HG02623 (cell line): ENCODE data around the gene CNTLN.
"Not testable (repeated sequence)": the region's sequence is repeated elsewhere in the genome, so short reads cannot be mapped to it uniquely, and the experiment has no call there.

ENCODE experiments used
- ATAC-seq: cut with Tn5 transposase; IDR thresholded peaks from one replicate; pipeline ENCODE4 v1.9.1; 2021; ENCODE audit warnings: moderate library complexity; ENCODE audit not compliant: unreplicated experiment

CNTLN gene

DNA sequence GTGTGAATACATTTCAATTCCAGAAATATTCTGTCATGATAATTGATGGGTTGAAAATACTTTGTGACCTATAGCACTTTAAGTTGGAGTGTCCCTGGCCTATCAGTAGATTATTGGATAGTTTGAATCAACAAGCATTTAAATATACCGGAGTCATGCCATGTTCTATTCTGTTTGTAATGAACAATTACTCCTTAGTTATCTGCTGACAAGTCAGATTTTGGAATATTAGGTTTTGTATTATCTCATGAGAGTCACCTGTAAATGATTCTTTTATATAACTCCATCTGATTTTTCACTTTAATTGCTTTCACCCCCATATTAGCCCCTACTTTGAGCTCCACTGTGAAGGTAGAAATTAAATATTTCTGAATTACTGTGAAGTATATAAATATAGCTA, 351.6 kb downstream of the CNTLN start:
- ATAC-seq = no peak

DNA sequence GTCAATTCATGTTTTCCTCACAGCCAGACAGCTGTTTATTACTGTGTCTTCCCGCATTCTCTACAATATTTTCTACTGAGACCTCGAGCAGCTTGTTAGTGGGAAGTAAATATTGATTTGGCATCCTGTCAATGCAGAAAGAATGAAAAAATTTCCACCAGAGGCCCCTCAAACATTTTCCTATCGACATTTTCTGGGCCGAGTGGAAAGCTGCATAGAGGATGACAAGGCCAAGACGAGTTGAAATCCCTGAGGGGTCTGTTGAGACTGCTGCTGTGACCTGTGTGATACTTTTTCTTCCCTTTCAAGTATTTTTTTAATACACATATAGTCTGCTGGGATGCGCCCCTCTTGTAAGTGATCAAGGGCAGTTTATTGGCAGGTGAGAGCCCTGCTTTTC, 352.6 kb downstream of the CNTLN start:
- no peak for ATAC-seq

DNA sequence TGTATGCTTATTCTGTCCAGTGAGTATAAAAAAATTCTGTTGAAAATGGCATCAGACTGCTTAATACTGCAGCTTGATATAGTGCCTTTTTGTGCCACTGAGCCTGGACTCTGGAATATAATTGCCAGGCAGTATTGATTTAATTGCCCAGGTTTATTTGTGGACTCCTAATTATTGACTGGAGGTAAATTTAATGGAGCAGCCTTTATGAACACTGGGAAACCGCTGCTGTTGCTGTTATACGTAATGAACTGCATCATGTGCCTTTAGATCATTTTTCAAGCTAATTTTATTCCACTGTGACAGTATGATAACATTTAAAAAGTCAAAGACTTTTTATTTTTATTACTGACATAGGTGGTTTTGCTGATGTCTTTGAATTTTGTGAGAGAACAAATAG, 353.8 kb downstream of the CNTLN start:
- no peak for ATAC-seq

DNA sequence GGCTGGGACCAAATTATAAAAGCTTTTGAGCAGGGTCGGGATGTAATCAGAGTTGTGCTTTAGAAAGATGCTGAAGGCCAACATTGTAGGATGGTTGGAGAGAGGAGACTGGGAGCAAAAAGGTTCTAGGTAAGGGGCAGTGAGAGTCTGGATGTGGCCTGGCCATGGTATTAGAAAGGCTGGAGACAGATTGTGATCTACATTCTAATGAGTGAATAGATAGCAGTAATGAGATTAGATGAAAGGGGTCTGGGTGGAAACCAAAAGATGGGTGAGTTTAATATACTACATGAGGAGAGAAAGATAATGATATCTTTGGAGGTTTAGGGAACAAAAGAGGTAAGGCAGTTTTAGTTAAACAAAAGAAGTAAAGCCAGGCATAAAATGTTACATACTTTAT, 355.3 kb downstream of the CNTLN start:
- no peak for ATAC-seq

DNA sequence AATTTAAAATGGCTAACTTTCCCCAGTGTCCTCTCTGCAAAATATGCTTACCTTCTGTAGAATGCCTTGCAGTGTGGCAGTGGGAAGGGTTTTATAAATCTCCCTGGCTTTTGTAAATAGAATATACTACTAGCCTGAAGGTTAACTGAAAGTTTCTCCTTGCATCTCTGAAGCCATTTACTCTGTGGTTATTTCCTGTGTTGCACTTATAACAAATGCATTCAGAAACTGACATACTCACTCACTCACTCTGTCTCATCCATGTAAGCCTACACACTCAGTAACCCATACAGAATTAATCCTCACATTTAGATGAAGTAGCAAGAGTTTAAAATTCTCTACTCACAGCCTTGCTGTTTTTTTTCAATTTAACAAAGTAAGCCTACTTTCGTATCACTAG, 356.9 kb downstream of the CNTLN start:
- no peak for ATAC-seq

DNA sequence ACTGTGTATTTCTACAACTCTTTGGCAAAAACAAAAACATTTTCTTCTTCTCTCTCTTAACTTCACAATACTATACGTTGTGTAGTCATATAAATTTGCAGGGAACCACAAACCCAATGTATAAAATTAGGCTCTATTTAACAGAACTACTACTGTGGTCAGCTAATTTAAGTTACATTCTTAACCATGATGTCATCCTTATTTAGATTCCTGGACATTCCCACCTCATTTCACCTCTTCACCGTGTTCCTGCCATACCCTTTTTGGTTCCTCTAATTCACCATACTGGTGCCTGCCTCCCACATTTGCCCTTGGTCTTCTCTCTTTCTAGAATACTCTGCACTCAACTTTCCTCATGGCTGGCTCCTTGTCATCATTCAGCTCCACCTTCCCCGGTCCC, 368.4 kb downstream of the CNTLN start:
- ATAC-seq = no peak

DNA sequence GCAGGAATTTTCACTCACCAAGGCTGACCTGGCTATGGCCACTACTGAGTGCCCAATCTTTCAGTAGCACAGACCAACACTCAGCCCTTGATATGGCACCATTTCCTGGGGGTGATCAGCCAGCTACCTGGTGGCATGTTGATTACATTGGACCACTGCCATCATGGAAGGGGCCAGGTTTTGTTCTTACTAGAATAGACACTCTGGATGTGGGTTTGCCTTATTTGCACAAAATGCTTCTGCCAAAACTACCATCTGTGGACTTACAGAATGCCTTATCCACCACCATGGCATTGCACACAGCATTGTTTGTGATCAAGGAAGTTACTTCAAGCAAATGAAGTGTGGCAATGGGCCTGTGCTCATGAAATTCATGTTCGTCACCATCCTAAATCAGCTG, 374.3 kb downstream of the CNTLN start:
- no peak for ATAC-seq

DNA sequence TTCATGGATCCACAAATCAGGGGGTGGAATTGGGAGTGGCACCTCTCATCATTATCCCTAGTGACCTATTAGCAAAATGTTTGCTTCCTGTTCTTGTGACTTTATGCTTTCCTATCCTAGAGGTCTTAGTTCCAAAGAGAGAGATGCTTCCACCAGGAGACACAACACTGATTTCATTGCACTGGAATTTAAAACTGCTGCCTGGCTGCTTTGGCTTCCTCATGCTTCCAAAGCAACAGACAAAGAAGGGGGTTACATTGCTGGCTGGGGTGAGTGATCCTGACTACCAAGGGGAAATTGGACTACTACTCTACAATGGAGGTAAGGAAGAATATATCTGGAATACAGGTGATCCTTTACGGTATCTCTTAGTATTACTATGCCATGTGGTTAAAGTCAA, 374.9 kb downstream of the CNTLN start:
- no peak for ATAC-seq

DNA sequence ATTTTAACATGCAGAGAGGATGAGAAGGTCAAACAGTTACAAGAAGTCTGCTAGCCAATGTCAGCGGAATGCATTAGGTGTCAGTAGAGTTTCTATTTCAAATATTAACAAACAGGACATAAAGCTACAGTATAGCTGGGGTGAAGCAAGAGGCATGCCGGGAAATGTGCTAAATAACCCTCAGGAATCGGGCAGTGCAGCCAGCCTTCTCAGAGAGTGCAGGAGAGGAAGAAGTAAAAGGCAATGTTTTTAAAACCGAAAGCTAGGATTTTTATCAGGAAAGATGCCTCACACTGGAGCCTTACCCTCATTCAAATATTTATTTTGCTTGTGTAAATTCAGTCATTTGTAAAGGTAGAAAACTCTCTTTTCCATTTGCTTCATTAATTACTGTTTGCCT, 384.9 kb downstream of the CNTLN start:
- ATAC-seq = no peak

DNA sequence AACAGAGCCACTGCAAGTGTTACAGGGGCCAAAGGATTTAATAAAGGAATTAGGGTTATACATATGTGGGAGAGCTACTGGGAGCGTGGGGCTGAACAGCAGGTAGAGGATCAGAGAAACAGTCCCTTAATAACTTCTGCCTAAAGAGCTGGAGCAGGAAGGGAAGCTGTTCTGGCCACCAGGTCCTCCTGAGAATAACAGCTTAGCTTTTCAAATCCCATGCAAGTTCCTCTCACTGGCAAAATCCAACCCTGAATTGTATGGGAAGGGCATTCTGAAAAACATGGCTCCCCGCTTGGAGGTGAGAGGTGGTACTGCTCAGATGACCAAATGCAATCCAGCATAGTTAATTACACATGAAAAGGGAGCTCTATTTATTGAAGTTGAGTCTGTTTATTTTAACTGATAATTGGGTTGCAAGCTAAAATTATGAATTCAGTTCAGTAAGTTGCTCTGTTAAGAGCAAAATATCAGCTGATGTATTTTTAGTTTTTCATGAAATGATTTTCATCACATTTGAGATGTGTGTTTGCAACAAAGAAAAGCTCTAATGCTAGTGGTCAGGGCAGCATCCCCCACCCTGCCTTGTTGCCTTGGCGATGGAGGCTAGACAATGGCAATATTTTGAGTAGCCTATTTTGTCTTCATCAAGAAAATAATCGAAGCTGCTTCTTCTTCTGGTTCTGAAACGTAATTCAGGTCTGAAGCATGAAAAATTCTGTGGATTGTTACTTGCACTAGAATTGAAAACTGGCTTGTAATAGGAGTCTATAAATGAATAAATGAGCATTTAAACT, 385.6 kb downstream of the CNTLN start:
- ATAC-seq = no peak

DNA sequence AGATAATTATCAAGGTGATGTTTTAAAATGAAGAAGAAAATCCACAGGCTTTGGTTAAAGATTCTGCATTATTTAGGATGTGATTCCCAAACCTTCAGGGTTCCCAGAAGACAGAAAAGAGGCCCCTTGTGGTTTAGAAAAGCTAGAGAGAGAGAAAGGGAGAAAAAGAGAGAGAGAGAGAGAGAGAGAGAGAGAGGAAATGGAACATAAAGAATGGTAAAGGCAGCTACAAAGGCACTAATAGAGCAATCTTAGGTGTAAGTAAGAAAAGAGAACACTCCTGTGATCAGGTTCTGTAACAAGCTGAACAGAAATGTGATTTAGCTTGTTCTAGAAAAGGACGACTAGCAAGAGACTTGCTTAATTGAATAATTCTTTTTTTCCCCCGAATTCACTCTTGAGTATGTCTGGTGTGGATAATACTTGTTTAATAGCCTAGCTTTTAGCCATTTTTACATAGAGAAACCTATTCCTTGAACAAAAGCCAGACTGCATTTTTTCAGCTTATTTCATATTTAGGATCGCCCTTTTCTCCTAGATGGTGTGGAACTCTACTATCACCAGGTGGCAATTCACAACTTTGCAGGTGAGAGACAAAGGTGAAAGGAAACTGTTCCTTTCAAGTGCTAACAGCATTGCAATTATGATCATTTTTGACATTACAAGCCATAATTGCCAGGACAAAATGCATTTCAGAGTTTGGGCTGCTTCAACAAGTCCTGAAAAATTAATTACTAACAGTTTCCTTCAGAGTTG, 386.4 kb downstream of the CNTLN start:
- ATAC-seq = no peak

DNA sequence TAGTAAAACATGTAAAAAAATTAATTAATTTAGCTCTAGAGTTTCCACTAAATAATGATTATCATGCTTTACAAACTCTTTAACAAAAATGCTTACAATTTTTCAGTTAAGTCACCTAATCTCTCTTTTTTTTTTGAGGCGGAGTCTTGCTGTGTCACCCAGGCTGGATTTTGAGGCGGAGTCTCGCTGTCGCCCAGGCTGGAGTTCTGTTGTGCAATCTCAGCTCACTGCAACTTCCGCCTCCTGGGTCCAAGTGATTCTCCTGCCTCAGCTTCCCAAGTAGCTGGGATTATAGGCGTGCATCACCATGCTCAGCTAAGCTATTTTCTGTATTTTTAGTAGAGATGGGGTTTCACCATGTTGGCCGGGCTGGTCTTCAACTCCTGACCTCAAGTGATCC, 391.9 kb downstream of the CNTLN start:
- not testable (repeated sequence) for ATAC-seq

DNA sequence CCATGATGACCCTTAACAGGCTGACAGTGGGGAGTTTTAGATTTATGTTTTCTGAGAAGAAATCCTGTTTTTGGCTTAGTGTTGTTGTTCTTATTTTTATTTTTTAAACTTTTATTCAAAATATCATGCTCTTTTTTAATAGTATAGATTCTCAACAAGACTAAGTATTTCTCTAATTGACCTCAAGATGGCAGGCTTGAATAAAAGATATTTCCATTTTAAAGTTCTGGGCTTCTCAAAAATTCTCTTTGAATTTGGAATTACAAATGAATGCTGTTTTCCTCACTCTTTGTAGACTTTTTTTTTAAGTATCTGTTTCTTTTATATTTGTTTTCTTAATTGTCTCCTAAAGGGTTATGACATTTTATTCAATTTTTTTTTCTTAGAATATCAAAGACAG, 394.0 kb downstream of the CNTLN start:
- no peak for ATAC-seq

DNA sequence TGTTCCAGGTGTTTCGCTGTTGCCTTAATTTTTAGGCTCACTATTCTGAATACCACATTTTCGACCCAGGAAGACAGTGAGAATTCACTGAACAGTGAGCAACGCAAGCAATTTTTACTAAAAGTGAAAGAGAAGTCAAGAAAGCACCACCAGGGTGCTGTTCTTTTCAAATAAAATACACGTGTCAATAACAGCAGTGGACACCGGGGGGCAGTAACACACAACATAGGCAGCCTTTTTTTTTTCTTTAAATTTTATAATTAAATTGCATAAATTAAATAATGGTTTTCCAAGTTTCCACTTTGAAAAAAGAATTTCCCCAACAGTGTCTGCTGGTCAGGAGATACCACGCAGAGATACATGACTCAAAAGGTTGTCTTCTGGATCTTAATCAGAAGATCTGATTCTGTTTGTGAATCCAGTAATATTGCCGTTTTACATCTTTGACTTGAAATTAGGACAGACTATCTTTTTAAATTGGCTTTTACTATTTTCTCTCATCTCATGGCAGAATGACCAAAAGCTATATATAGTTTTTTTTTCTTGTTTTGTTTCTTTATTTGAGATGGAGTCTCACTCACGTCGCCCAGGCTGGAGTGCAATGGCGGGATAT, 396.9 kb downstream of the CNTLN start:
- peak; percentile 83 for ATAC-seq

DNA sequence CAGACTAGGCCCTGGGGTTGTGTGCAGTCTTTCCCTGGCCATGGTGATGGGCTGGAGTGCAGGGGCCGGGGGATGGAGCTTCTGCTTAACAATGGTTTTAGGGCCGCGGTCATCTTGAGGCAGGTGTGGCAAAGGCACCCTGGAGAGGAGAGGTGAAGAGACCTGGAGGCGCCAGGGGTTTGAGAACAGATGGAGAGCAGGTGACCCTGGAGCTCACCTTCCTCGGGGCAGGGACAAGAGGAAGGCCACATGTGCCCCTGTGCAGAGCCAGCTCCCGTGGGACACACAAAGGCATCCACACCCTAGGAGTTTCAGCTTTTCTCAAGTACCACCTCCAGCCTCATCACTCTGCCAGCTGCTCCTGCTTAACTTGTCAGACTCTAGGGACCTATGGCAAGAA, 397.6 kb downstream of the CNTLN start:
- no peak for ATAC-seq

DNA sequence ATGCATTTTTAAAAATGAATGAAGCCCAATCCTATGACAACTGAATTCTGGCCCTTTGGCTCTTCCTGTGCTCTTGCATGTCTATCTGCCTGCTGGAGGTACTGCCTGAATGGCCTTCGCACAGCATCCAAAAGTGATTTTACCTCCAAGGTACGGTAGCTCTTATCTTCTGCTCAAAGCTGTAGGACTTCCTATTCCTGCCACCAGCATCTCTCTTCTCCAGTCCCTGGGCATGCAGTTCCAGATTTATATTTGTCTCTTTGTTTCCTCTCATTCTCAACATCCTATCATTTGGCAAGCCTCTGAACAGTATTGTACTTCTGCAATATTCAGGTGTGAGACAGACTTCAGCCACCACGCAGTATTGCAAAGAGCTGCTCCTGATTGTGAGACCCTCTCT, 400.3 kb downstream of the CNTLN start:
- no peak for ATAC-seq

DNA sequence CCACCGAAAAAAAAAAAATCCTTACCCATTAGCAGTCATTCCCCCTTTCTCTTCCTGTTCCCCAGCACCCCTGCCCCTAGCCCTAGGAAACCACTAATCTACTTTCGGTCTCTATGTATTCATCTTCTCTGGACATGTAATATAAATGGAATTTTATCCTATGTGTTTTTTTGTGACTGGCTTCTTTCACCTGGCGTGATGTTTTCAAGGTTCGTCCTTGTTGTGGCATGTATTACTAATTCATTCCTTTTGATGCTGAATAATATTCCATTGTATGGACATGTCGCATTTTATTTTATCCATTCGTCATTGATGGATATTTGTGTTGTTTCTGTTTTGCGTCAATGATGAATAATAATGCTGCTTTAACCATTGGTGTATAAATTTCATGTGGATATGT, 401.2 kb downstream of the CNTLN start:
- no peak for ATAC-seq

DNA sequence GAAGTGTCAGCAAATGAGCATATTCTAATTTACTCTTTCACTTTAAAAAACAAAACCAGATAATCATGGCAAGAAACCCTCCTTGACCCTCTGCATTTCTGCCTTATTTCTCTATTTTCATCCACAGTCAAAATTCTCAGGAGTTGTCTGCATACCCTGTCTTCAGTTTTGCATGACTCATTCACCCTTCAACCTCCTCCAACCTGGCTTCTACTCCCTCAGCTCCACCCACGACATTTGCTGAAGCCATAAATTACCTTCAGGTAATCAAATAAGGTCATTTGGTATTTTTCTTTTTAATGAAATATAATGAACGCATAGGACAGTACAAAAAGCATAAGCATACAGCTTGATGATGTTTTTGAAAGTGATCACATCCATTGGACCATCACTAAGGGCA, 416.2 kb downstream of the CNTLN start:
- ATAC-seq = no peak
